Osteocyte (in vitro differentiated cells): ENCODE results near the gene ITPR2. TPM values are rescaled to one million over a fixed set of nuclear protein-coding genes. Genes with fewer than 3 reads are reported as not detected.

ENCODE experiments used
- DNase-seq: peaks from one replicate; pipeline ENCODE4 v3.0.0; 2021; ENCODE audit warnings: mixed read lengths; ENCODE audit not compliant: unreplicated experiment; ENCODE audit errors: extremely low spot score
- H3K27ac Mint-ChIP-seq: one replicate; pipeline ENCODE4 v1.8.0; 2021; ENCODE audit warnings: mild to moderate bottlenecking, mixed read lengths; ENCODE audit not compliant: unreplicated experiment
- H3K27me3 Mint-ChIP-seq: one replicate; pipeline ENCODE4 v1.8.0; 2021; ENCODE audit warnings: mixed read lengths; ENCODE audit not compliant: unreplicated experiment
- H3K36me3 Mint-ChIP-seq: one replicate; pipeline ENCODE4 v1.8.0; 2021; ENCODE audit warnings: mixed read lengths; ENCODE audit not compliant: unreplicated experiment
- H3K4me1 Mint-ChIP-seq: one replicate; pipeline ENCODE4 v1.8.0; 2021; ENCODE audit warnings: mixed read lengths; ENCODE audit not compliant: unreplicated experiment
- H3K4me3 Mint-ChIP-seq: one replicate; pipeline ENCODE4 v1.8.0; 2021; ENCODE audit warnings: mild to moderate bottlenecking, moderate library complexity, mixed read lengths; ENCODE audit not compliant: unreplicated experiment
- H3K9me3 Mint-ChIP-seq: one replicate; pipeline ENCODE4 v1.8.0; 2021; ENCODE audit warnings: mixed read lengths; ENCODE audit not compliant: unreplicated experiment
- total RNA-seq: library from RNA; stranded (reverse); gene quantifications from 2 replicates; pipeline ENCODE4 v1.2.1, GENCODE V29; 2021
- TF ChIP-seq, protein P1 (sequence below): fragments of 200-600 bp; sonication (generic); IDR thresholded peaks from 2 replicates; pipeline ENCODE4 v1.5.0; 2021; ENCODE audit warnings: antibody characterized with exemption, mild to moderate bottlenecking, moderate library complexity

Gene ITPR2
- total RNA-seq, 1 donor from 2014 or later, result 22.1 TPM

GRCh38 chr12:26642361-26642760, 190.6 kb downstream of the ITPR2 start:
- H3K4me1 Mint-ChIP-seq, result peaks cover 4% of the 10 kb centered on the region

GRCh38 chr12:26636710-26637328, 196.2 kb downstream of the ITPR2 start:
- H3K4me1 Mint-ChIP-seq, result peaks cover 10% of the 10 kb centered on the region
- TF ChIP-seq, protein P1, sequence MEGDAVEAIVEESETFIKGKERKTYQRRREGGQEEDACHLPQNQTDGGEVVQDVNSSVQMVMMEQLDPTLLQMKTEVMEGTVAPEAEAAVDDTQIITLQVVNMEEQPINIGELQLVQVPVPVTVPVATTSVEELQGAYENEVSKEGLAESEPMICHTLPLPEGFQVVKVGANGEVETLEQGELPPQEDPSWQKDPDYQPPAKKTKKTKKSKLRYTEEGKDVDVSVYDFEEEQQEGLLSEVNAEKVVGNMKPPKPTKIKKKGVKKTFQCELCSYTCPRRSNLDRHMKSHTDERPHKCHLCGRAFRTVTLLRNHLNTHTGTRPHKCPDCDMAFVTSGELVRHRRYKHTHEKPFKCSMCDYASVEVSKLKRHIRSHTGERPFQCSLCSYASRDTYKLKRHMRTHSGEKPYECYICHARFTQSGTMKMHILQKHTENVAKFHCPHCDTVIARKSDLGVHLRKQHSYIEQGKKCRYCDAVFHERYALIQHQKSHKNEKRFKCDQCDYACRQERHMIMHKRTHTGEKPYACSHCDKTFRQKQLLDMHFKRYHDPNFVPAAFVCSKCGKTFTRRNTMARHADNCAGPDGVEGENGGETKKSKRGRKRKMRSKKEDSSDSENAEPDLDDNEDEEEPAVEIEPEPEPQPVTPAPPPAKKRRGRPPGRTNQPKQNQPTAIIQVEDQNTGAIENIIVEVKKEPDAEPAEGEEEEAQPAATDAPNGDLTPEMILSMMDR, result no peak
- H3K36me3 Mint-ChIP-seq, result peaks cover 5% of the 10 kb centered on the region
- H3K9me3 Mint-ChIP-seq, result no peaks in the 10 kb centered on the region
- no peaks in the 10 kb centered on the region for H3K27me3 Mint-ChIP-seq
- DNase-seq, result no peak
- no peak overlapping the region for H3K27ac Mint-ChIP-seq
- no peak overlapping the region for H3K4me3 Mint-ChIP-seq

More at GRCh38 chr12:26642361-26642760, 190.6 kb downstream of the ITPR2 start:
- no peak overlapping the region for H3K4me3 Mint-ChIP-seq
- peaks cover 8% of the 10 kb centered on the region for H3K36me3 Mint-ChIP-seq
- H3K9me3 Mint-ChIP-seq, result no peaks in the 10 kb centered on the region
- H3K27ac Mint-ChIP-seq, result no peak overlapping the region
- no peak for DNase-seq
- H3K27me3 Mint-ChIP-seq, result no peaks in the 10 kb centered on the region
- TF ChIP-seq, protein P1, result no peak

GRCh38 chr12:26633591-26634210, 199.3 kb downstream of the ITPR2 start:
- TF ChIP-seq, protein P1, result no peak
- no peak for DNase-seq
- Mint-ChIP-seq H3K27ac (no peak overlapping the region), H3K36me3 (peaks cover 4% of the 10 kb centered on the region), H3K9me3 (no peaks in the 10 kb centered on the region), H3K4me1 (peaks cover 23% of the 10 kb centered on the region), H3K4me3 (no peak overlapping the region), H3K27me3 (no peaks in the 10 kb centered on the region)

DNA sequence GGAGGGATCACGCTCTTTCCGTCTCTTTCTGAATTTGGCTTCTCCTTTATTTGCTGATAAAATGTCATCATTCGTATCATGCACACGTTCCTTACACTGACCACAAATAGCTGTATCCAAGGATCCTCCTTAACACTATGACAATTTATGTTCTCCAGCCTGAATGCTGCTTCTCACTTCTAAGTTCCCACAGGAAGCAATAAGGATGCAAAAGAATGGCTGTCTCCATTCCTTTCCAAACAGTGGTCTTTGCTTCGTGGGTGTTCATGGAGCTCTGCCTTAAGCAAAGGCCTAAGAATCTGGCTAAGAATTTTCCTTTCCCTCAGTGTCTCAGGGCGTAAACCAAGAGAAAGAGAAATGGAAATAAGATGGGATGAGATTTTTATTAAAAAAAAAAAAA, 200.2 kb downstream of the ITPR2 start:
- TF ChIP-seq, protein P1, result no peak
- Mint-ChIP-seq H3K27ac (no peak overlapping the region), H3K4me3 (no peak overlapping the region), H3K27me3 (no peaks in the 10 kb centered on the region), H3K36me3 (peaks cover 4% of the 10 kb centered on the region), H3K4me1 (peaks cover 23% of the 10 kb centered on the region), H3K9me3 (no peaks in the 10 kb centered on the region)
- no peak for DNase-seq

- TF ChIP-seq, protein P1, result no peak
- H3K36me3 Mint-ChIP-seq, result peaks cover 5% of the 10 kb centered on the region
- H3K4me1 Mint-ChIP-seq, result peaks cover 20% of the 10 kb centered on the region
- no peak overlapping the region for H3K27ac Mint-ChIP-seq
- no peaks in the 10 kb centered on the region for H3K27me3 Mint-ChIP-seq
- no peaks in the 10 kb centered on the region for H3K9me3 Mint-ChIP-seq
- H3K4me3 Mint-ChIP-seq, result no peak overlapping the region
- no peak for DNase-seq
Observed at GRCh38 chr12:26631846-26632245, 201.1 kb downstream of the ITPR2 start.
